Astrocyte of the hippocampus (primary cell): ENCODE data around the gene GALR3.
"Not testable (repeated sequence)": the region's sequence is repeated elsewhere in the genome, so short reads cannot be mapped to it uniquely, and the experiment has no call there.

Experiments used
- DNase-seq: peaks from one replicate; pipeline ENCODE4 v3.0.0; 2011; ENCODE audit warnings: low read depth, low spot score

GALR3 gene

DNA sequence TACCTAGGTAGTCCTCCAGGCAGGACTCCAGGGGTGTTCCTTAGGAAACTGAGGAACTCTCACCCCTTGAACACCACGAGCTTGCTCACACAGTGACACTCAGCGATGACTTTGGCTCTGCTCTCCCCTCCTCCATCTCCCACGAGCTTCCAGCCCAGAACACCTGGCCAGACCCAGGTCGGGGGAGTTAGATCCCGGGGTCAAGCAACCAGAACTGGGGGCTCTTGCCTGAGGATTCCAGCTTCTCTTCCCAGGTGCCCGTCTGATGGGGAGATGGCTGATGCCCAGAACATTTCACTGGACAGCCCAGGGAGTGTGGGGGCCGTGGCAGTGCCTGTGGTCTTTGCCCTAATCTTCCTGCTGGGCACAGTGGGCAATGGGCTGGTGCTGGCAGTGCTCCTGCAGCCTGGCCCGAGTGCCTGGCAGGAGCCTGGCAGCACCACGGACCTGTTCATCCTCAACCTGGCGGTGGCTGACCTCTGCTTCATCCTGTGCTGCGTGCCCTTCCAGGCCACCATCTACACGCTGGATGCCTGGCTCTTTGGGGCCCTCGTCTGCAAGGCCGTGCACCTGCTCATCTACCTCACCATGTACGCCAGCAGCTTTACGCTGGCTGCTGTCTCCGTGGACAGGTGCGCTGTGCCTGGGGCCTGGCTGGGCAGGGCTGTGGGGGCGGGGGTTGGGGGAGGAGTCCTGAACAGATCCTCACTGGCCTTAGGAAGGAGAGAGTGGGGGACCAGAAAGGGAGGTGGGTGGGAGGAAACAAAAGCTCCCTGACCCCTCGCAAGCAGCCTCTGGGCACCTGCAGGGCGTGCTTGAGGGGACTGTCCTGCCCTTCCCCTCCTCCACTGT, at the start of gene GALR3:
TSS of gene GALR3 (plus strand) at position 249 of the 852 bp plus-strand sequence. CDS start at position 274, 25 bp downstream.
- no peak for DNase-seq

DNA sequence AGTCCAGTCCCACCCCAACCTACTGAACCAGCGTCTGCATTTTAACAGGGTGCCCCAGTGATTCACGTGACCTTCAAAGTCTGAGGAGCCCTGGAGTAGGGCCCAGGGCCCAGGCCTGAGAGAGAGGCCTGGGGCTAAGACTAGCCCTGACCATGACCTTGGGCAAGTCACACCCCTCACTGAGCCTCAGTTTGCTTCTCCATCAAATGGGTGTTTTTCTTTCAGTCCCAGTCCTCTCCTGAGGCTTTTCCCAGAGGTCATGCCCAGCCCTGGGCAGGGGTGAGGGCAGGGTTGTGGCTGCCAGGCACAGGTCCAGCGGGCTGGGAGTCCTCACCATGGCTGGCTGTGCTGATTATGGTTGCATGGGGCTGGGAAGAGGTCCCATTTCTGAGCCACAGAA, 48.5 kb upstream of the GALR3 start:
- DNase-seq: no peak

- peak; percentile 37 for DNase-seq
Measured at GRCh38 chr22:37775785-37776638, 47.2 kb upstream of the GALR3 start.

GRCh38 chr22:37776639-37777005, 46.6 kb upstream of the GALR3 start:
- DNase-seq: no peak

GRCh38 chr22:37777122-37777687, 46.0 kb upstream of the GALR3 start:
- DNase-seq: peak; percentile 91

GRCh38 chr22:37778370-37779009, 44.7 kb upstream of the GALR3 start:
- no peak for DNase-seq

GRCh38 chr22:37781434-37782059, 41.6 kb upstream of the GALR3 start:
- DNase-seq: no peak

DNA sequence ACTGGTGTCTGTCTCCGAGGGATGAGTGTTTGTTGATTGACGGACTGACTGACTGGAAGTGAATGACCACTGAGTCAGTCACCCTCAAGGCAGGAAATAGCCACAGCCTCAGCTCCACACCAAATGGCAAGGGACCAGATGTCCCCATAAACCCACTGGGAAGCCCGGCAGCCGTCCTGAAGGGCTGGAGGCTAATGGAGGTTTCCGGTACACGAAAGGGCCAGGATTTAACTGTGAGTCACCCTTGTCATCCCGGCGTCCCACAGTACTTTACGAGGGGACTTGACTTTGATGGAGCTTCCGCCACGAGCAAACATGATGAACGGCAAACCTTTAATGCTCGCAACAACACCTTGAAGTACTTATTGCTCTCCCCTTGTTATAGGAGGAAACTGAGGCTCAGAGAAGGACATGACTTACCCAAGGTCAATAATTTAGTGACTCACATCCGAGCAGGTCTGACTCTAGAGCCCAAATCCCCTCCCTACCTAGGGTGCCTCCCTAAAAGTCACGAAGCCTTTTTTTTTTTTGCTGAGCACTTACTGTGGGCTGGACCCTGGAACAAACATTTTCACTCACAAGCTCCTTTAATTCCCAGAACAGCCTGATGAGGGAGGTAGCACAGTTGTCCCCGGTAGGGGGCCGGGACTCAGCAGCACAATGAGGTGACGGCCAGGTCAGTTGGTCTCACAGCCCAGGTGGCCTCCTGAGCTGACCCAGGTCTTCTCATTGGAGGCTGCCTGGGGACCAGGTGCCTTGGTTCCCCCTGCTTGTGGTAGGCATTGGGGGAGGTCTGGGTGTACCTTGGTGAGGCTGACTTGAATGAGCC, 40.6 kb upstream of the GALR3 start:
- no peak for DNase-seq

DNA sequence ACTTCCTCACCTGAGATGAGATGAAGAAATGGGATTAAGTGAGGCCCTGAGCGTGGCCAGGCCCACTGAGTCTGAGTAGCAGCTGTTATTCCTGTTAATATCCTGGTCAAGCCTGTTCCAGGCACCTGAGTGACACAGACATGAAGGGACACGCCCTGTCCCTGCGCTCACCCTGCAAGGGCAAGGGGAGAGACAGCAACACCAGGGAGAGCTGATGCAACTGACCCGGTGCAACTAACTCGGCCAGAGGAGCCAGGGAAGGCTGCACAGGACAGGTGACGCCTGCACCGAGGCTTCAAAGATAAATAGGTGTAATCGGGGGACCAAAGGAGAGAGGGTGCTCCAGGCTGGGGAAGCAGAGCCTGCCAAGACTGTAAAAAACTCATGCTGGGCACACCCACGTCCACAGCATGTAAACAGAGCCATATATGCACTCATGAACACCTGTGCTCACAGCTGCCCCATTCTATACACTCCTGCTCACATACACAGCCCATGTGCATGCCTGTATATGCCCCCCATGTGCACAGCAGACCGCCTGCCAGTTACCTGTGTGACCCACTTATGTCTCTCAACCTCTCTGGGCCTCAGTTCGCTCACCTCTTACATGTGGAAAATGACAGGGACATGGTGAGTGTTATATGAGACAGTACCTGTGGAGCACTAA, 38.2 kb upstream of the GALR3 start:
- no peak for DNase-seq

- DNase-seq: no peak
Measured at GRCh38 chr22:37790234-37790633, 32.9 kb upstream of the GALR3 start.

- no peak for DNase-seq
Measured at GRCh38 chr22:37792494-37792893, 30.7 kb upstream of the GALR3 start.

DNA sequence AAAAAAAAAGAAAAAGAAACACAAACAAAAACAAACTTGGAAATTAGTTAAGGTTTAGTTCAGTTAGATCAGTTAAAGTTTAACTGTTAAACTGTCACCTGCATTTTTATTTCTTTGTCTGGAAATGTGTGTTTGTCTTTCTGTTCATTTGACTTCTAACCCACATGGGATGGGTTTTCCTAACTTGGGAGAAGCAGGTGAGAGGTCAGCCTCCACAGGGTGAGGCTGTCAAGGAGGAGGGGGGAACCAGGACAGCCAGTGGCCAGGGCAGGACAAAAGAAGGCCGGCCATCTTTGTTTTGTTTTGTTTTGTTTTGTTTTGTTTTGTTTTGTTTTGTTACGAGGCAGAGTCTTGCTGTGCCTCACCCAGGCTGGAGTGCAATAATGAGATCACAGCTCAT, 28.8 kb upstream of the GALR3 start:
- DNase-seq: no peak

DNA sequence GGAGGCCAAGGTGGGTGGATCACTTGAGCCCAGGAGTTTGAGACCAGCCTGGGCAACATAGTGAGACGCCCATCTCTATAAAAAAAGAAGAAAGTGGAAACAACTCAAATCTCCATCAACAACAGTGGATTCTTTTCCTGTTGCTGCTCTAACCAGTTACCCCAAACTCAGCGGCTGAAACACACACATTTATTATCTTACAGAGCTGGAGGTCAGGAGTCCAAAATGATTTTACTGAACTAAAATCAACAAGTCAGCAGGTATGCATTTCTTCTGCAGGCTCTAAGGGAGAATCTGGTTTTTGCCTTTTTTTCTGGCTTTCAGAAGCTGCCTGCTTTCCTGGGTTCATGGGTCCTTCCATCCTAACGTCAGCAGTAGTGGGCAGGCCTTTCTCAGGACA, 27.1 kb upstream of the GALR3 start:
- no peak for DNase-seq

GRCh38 chr22:37797259-37797658, 25.9 kb upstream of the GALR3 start:
- not testable (repeated sequence) for DNase-seq

DNA sequence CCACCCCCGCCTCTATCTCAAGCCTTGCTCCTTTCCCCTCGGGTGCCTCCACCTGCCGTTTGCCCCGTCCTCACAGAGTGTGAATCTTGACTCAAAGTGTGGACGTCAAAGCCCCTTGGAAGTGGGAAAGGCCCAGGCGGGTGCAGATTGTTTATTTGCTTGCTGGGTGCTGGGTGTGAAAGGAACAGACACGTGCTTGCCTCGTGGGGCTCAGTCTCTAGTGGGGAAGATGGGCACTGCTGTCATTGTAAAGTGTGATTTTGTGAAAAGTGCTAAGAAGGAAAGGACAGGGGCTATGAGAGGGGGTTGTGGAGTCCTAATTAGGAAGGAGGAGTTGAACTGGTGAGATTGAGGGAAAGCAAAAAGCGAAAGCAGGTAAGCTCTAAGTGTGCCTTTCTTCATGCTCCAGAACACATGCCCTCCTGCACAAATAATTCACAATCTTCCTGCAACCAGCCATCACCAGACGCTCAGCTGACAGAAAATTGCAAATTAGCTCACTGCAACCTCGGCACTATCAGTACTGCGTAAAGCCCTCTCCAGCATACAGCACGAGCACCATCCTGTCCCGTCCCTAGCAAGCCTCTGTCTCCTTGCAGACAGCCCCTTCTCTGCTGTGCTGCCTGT, 25.2 kb upstream of the GALR3 start:
- DNase-seq: no peak

- DNase-seq: not testable (repeated sequence)
Measured at GRCh38 chr22:37799979-37800378, 23.2 kb upstream of the GALR3 start.

DNA sequence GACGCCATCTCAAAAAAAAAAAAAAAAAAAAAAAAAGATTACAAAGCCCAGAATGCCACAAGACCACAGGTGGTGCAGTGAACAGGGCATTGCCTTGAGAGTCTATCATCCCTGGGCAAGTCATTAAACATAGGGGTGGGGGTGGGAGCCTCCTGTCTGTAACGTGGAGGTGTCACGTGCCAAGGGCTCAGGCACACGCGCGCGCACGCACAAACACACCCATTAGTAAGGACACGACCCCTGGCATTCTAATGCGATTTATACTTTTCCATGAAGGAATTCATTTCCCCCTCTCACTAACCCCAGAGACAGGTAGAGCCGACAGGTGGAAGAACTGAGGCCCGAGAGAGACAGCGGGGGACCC, 21.3 kb upstream of the GALR3 start:
- DNase-seq: no peak

DNA sequence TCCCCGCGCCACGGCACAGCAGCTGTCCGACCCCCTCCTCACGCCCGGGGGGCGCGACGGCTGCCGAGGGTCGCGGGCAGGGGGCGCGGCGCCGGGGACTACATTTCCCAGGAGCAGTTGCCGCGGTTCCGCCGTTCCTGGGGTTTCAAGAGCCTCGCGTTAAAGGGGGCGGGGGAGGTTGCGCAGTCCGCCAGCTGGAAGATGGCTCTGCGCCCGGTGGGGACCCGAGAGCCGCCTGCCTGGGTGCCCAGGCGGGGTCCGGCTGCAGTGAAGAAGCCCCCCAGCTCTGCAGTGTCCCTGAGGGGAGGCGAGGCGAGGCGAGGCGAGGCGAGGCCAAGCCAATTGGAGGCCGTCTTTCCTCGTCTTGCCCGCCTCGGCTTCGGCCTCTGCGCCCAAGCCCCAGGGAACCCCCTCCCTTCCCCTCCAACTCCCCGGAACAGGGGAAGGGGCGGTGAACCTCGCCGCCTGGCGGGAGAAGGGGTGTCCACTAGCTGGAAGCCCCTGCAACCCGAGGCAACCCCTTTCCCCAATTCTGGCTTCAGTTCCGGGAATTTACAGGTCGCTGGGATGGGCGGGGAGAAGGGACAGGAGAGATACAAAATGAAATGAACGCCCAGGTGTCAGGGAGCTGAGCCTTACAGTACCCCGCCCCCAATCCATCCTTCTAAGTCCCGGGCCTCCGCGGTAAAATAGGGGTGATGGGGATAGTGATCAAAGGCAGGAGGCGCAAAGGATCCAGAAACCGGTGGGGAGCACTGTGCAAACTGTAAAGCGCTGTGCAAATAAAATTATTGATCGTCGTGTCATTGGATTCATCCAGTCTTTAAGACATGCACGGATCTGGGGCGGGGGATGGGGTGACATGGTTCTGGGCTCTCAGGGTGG, 20.6 kb upstream of the GALR3 start:
- peak; percentile 77 for DNase-seq
